ENCODE measurements around the gene HES7.

GRCh38 chr17:8096541-8096940 is 27.4 kb downstream of the HES7 start:
- TF ChIP-seq CTCF (IDR thresholded peaks at IDR 0.05; ENCODE audit: low read length) (no peak), EZH2 (optimal IDR thresholded peaks at IDR 0.05; ENCODE audit: low read depth, low read length) (no peak)

All from MM.1S (cell line).